Neural cell (in vitro differentiated cells): Measurements from ENCODE around the gene ZDHHC14. TPM values are rescaled to one million over a fixed set of nuclear protein-coding genes. Genes with fewer than 3 reads are reported as not detected.

Experiments
- H2AFZ ChIP-seq: fragments of 200-600, 300-800 bp; sonication (generic), shearing (Covaris generic); 2 replicates; pipeline ENCODE4 v1.6.0; 2014; ENCODE audit warnings: low read depth, mild to moderate bottlenecking, antibody characterized with exemption, low read length, moderate library complexity
- H3F3A ChIP-seq: fragments of 200-600 bp; shearing (Covaris generic); 2 replicates; pipeline ENCODE4 v1.6.1; 2016; ENCODE audit warnings: mild to moderate bottlenecking, moderate library complexity, mixed read lengths, antibody characterized with exemption, low read length; ENCODE audit not compliant: insufficient read depth, poor library complexity, severe bottlenecking
- H3K27ac ChIP-seq: fragments of 200-600, 300-800 bp; sonication (generic), shearing (Covaris generic); 2 replicates; pipeline ENCODE4 v1.5.1; 2014; ENCODE audit warnings: mild to moderate bottlenecking, low read length, moderate library complexity
- H3K27me3 ChIP-seq: fragments of 300-800, 200-600 bp; sonication (generic), shearing (Covaris generic); 2 replicates; pipeline ENCODE4 v1.6.0; 2014; ENCODE audit warnings: mild to moderate bottlenecking, low read depth, low read length, moderate library complexity; ENCODE audit not compliant: insufficient read depth
- H3K36me3 ChIP-seq: fragments of 300-800, 200-600 bp; sonication (generic), shearing (Covaris generic); 2 replicates; pipeline ENCODE4 v1.5.1; 2014; ENCODE audit warnings: mild to moderate bottlenecking, antibody characterized with exemption, low read length, moderate library complexity; ENCODE audit not compliant: insufficient read depth
- H3K4me2 ChIP-seq: fragments of 300-800, 200-600 bp; sonication (generic), shearing (Covaris generic); 2 replicates; pipeline ENCODE4 v1.6.0; 2014; ENCODE audit warnings: mild to moderate bottlenecking, low read length
- H3K4me3 ChIP-seq: fragments of 300-800, 200-600 bp; sonication (generic), shearing (Covaris generic); 2 replicates; pipeline ENCODE4 v1.5.1; 2014; ENCODE audit warnings: mild to moderate bottlenecking, low read length, moderate library complexity
- H3K79me2 ChIP-seq: fragments of 200-600 bp; shearing (Covaris generic); replicated peaks from 2 replicates; pipeline ENCODE4 v1.6.0; 2014; ENCODE audit warnings: mild to moderate bottlenecking, low read length, moderate library complexity; ENCODE audit not compliant: insufficient read depth
- H3K9ac ChIP-seq: fragments of 300-800, 200-600 bp; sonication (generic), shearing (Covaris generic); 2 replicates; pipeline ENCODE4 v1.6.1; 2016; ENCODE audit warnings: mild to moderate bottlenecking, low read length, mixed read lengths
- H3K9me2 ChIP-seq: fragments of 200-600 bp; shearing (Covaris generic); 2 replicates; pipeline ENCODE4 v1.6.1; 2016; ENCODE audit warnings: mild to moderate bottlenecking, low read length, mixed read lengths; ENCODE audit not compliant: insufficient read depth
- H3K9me3 ChIP-seq: fragments of 200-600, 300-800 bp; sonication (generic), shearing (Covaris generic); 2 replicates; pipeline ENCODE4 v1.6.1; 2016; ENCODE audit warnings: mild to moderate bottlenecking, mixed run types, low read length, moderate library complexity, mixed read lengths
- H4K20me1 ChIP-seq: fragments of 200-600 bp; shearing (Covaris generic); 2 replicates; pipeline ENCODE4 v1.6.1; 2016; ENCODE audit warnings: mild to moderate bottlenecking, mixed run types; ENCODE audit not compliant: insufficient read depth
- CTCF ChIP-seq: fragments of 450-650 bp; IDR thresholded peaks from 2 replicates; pipeline ENCODE4 v1.5.1; 2014; ENCODE audit warnings: antibody characterized with exemption, mild to moderate bottlenecking, moderate library complexity; ENCODE audit not compliant: poor library complexity, severe bottlenecking
- EP300 ChIP-seq: fragments of 450-650 bp; conservative IDR thresholded peaks from 2 replicates; pipeline ENCODE4 v1.6.1; 2014; ENCODE audit warnings: antibody characterized with exemption, mild to moderate bottlenecking, moderate library complexity; ENCODE audit not compliant: poor library complexity, severe bottlenecking
- EZH2 ChIP-seq: fragments of 200-600, 300-800 bp; shearing (Covaris generic), sonication (generic); IDR thresholded peaks from 2 replicates; pipeline ENCODE4 v1.6.1; 2014; ENCODE audit warnings: antibody characterized with exemption, low read length, borderline replicate concordance, mild to moderate bottlenecking; ENCODE audit not compliant: insufficient read depth, poor library complexity, severe bottlenecking
- MXI1 ChIP-seq: fragments of 450-650 bp; conservative IDR thresholded peaks from 2 replicates; pipeline ENCODE4 v1.6.1; 2014; ENCODE audit warnings: antibody characterized with exemption, mild to moderate bottlenecking; ENCODE audit not compliant: poor library complexity, severe bottlenecking
- POLR2AphosphoS5 ChIP-seq: IDR thresholded peaks from 2 replicates; pipeline ENCODE4 v1.6.1; 2012
- RAD21 ChIP-seq: fragments of 450-650 bp; conservative IDR thresholded peaks from 2 replicates; pipeline ENCODE4 v1.6.1; 2014; ENCODE audit warnings: antibody characterized with exemption, mild to moderate bottlenecking, moderate library complexity
- REST ChIP-seq: IDR thresholded peaks from 2 replicates; pipeline ENCODE4 v1.6.1; 2012; ENCODE audit warnings: borderline replicate concordance
- SMC3 ChIP-seq: fragments of 450-650 bp; conservative IDR thresholded peaks from 2 replicates; pipeline ENCODE4 v1.6.1; 2014; ENCODE audit warnings: antibody characterized with exemption, mild to moderate bottlenecking, moderate library complexity; ENCODE audit not compliant: poor library complexity
- TAF1 ChIP-seq: IDR thresholded peaks from 2 replicates; pipeline ENCODE4 v1.6.1; 2012; ENCODE audit warnings: low read depth
- polyA plus RNA-seq: library from polyadenylated mRNA; depleted of rRNA; stranded (reverse); fragments of >200 nt; gene quantifications from 2 replicates; pipeline ENCODE4 v1.2.3, GENCODE V29; 2014

The ZDHHC14 gene
- polyA plus RNA-seq, 1 donor from 2014 or later, result 4.1 TPM

GRCh38 chr6:157433678-157434081, 52.7 kb downstream of the ZDHHC14 start:
- no peak overlapping the region for H2AFZ ChIP-seq
- no peak for TF ChIP-seq REST
- no peak for TF ChIP-seq MXI1
- no peak for TF ChIP-seq EZH2
- no peak for TF ChIP-seq POLR2AphosphoS5
- no peak for TF ChIP-seq SMC3
- TF ChIP-seq TAF1, result no peak
- no peak for TF ChIP-seq EP300
- TF ChIP-seq RAD21, result no peak
- no peak for TF ChIP-seq CTCF
- H3K4me3 ChIP-seq, result no peak overlapping the region
- no peak overlapping the region for H3K4me2 ChIP-seq
- no peaks in the 10 kb centered on the region for H3F3A ChIP-seq
- H3K27me3 ChIP-seq, result no peaks in the 10 kb centered on the region
- H3K27ac ChIP-seq, result no peak overlapping the region
- H3K9me3 ChIP-seq, result no peaks in the 10 kb centered on the region
- no peaks in the 10 kb centered on the region for H3K9me2 ChIP-seq
- no peak overlapping the region for H3K9ac ChIP-seq
- no peaks in the 10 kb centered on the region for H4K20me1 ChIP-seq
- no peaks in the 10 kb centered on the region for H3K36me3 ChIP-seq
- H3K79me2 ChIP-seq, result no peaks in the 10 kb centered on the region

DNA sequence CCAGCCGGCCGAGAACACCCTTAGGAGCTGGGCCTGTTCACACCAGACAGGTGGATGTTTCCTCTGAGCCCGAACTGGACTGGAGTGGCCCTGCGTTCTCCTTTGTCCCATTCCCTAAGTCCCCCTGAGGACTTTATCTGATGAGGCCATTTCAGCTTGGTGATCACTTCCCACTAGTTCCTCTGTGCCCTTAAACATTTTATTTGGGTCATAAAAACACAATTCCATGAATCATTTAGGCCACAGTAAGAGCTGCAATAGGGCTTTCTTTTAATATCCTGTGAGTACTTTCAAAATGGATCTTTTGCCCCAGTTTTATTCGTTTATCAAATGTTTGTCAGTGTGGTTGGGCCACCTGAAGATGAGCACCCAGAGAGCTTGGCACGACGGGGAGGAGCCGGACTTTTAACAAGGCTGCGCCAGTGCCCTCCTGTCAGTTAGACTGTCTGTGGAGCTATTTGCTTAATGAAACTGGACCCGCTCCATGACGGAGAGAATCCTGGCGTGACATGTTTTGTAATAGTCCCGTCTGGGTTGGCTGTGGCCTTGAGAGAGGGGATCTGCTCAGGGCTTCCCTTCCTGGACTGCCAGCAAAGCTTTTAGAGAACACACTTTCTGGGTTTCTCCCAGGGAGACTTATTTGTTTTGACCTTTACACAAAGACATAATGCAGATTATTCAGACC, 53.5 kb downstream of the ZDHHC14 start:
- no peak for TF ChIP-seq REST
- TF ChIP-seq CTCF, result no peak
- no peak for TF ChIP-seq RAD21
- TF ChIP-seq TAF1, result no peak
- TF ChIP-seq EZH2, result no peak
- no peak for TF ChIP-seq MXI1
- TF ChIP-seq EP300, result no peak
- no peak for TF ChIP-seq POLR2AphosphoS5
- TF ChIP-seq SMC3, result no peak
- Histone ChIP-seq H3K9ac (no peak overlapping the region), H3F3A (no peaks in the 10 kb centered on the region), H3K9me2 (no peaks in the 10 kb centered on the region), H3K9me3 (no peaks in the 10 kb centered on the region), H2AFZ (no peak overlapping the region), H3K79me2 (no peaks in the 10 kb centered on the region), H3K27ac (no peak overlapping the region), H3K4me2 (no peak overlapping the region), H3K36me3 (no peaks in the 10 kb centered on the region), H3K4me3 (no peak overlapping the region), H4K20me1 (no peaks in the 10 kb centered on the region), H3K27me3 (no peaks in the 10 kb centered on the region)
